ENCODE data around the gene RASGRP1. TPM values are rescaled to one million over a fixed set of nuclear protein-coding genes. Genes with fewer than 3 reads are reported as not detected.

Gene RASGRP1
- polyA plus RNA-seq, 1 donor (not counting 4 experiments of a cell fraction or from before 2014, with no cell fraction given): 0.28 TPM

DNA sequence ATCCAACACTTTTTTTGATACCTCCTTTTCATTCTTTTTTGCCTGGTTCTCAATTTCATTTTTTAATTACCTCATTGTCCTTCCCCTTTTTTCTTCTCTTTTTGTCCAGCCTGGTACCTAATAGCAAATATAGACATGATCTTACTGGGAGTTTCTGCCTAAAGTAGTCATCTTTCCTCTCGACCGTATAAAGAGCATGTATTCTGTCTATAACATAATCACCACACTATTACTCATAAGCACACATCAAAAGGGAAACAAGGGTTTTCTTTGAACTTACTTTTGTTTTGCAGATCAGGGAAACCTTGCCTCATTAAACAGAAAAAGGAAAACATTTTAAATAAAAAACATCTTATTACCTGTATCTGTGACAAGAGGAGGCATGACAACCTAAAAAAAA, 77.7 kb downstream of the RASGRP1 start:
- Histone ChIP-seq H2AFZ (ENCODE audit: control insufficient read depth, low read length) (no peak overlapping the region), H3K79me2 (ENCODE audit: control insufficient read depth, insufficient read depth, low read length) (no peaks in the 10 kb centered on the region), H3K36me3 (ENCODE audit: control insufficient read depth in 2 of 2, extremely low read depth in 1 of 2, insufficient read depth in 2 of 2, low read length in 2 of 2) (peaks cover 0 to 2% of the 10 kb centered on the region in 2 experiments), H3K4me3 (ENCODE audit: control insufficient read depth in 2 of 3, extremely low read depth in 1 of 3, insufficient read depth in 2 of 3, low read depth in 1 of 3, low read length in 3 of 3) (no peak overlapping the region), H4K20me1 (ENCODE audit: control insufficient read depth, extremely low read depth, insufficient read depth, low read length) (no peaks in the 10 kb centered on the region), H3K9me1 (ENCODE audit: control insufficient read depth, extremely low read depth, insufficient read depth, low read length) (no peaks in the 10 kb centered on the region), H3K4me1 (ENCODE audit: control insufficient read depth, extremely low read depth, insufficient read depth, low read length) (no peaks in the 10 kb centered on the region), H3K27ac (ENCODE audit: control insufficient read depth, insufficient read depth, low read length) (no peak overlapping the region), H3K4me2 (ENCODE audit: control insufficient read depth, extremely low read depth, insufficient read depth, low read depth, low read length) (no peak overlapping the region), H3K27me3 (ENCODE audit: control insufficient read depth, extremely low read depth, insufficient read depth, low read length) (no peaks in the 10 kb centered on the region), H3K9ac (ENCODE audit: control insufficient read depth, extremely low read depth, insufficient read depth, low read length) (no peak overlapping the region), H3K9me3 (ENCODE audit: control insufficient read depth, low read depth, low read length) (no peaks in the 10 kb centered on the region)
- dilution Hi-C loops (cut with MboI; ENCODE audit: extremely low pct_ligation_motif_present, low sequenced_read_pairs): no loop called here
- no peak for DNase-seq (ENCODE audit: low read depth, low spot score)
- no peak for FAIRE-seq
- no peak for TF ChIP-seq EZH2 (IDR thresholded peaks at IDR 0.05; ENCODE audit: low read length)
- TF ChIP-seq, protein P1, sequence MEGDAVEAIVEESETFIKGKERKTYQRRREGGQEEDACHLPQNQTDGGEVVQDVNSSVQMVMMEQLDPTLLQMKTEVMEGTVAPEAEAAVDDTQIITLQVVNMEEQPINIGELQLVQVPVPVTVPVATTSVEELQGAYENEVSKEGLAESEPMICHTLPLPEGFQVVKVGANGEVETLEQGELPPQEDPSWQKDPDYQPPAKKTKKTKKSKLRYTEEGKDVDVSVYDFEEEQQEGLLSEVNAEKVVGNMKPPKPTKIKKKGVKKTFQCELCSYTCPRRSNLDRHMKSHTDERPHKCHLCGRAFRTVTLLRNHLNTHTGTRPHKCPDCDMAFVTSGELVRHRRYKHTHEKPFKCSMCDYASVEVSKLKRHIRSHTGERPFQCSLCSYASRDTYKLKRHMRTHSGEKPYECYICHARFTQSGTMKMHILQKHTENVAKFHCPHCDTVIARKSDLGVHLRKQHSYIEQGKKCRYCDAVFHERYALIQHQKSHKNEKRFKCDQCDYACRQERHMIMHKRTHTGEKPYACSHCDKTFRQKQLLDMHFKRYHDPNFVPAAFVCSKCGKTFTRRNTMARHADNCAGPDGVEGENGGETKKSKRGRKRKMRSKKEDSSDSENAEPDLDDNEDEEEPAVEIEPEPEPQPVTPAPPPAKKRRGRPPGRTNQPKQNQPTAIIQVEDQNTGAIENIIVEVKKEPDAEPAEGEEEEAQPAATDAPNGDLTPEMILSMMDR (optimal IDR thresholded peaks at IDR 0.05 in 1 of 3, IDR thresholded peaks at IDR 0.05 in 1 of 3, conservative IDR thresholded peaks at IDR 0.05 in 1 of 3; ENCODE audit: extremely low read depth in 1 of 3, insufficient read depth in 2 of 3, low read length in 3 of 3): no peak

DNA sequence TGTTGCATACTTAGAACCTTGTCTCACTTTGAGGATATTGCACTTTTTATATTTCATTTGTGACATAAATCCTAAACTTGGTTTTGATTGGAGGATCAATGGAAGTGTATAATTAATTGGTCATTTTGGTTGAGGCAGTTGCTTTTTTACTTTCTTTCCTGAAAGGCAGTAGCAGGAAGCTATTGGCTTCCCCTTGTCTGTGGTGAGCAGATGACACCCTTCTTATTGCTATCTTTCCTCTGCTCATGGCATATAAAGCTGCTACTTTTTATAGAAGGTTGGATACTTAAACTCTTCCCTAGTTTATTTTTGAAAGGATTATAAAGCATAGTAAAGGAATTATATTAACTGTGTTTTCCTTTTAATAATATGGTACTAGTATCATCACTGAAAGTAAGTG, 82.0 kb downstream of the RASGRP1 start:
- Histone ChIP-seq H3K36me3 (ENCODE audit: control insufficient read depth in 2 of 2, extremely low read depth in 1 of 2, insufficient read depth in 2 of 2, low read length in 2 of 2) (peaks cover 0 to 2% of the 10 kb centered on the region in 2 experiments), H4K20me1 (ENCODE audit: control insufficient read depth, extremely low read depth, insufficient read depth, low read length) (no peaks in the 10 kb centered on the region), H3K9me1 (ENCODE audit: control insufficient read depth, extremely low read depth, insufficient read depth, low read length) (no peaks in the 10 kb centered on the region), H3K4me2 (ENCODE audit: control insufficient read depth, extremely low read depth, insufficient read depth, low read depth, low read length) (no peak overlapping the region), H3K79me2 (ENCODE audit: control insufficient read depth, insufficient read depth, low read length) (no peaks in the 10 kb centered on the region), H3K9ac (ENCODE audit: control insufficient read depth, extremely low read depth, insufficient read depth, low read length) (no peak overlapping the region), H3K4me3 (ENCODE audit: control insufficient read depth in 2 of 3, extremely low read depth in 1 of 3, insufficient read depth in 2 of 3, low read depth in 1 of 3, low read length in 3 of 3) (no peak overlapping the region), H2AFZ (ENCODE audit: control insufficient read depth, low read length) (no peak overlapping the region), H3K27me3 (ENCODE audit: control insufficient read depth, extremely low read depth, insufficient read depth, low read length) (no peaks in the 10 kb centered on the region), H3K4me1 (ENCODE audit: control insufficient read depth, extremely low read depth, insufficient read depth, low read length) (no peaks in the 10 kb centered on the region), H3K9me3 (ENCODE audit: control insufficient read depth, low read depth, low read length) (no peaks in the 10 kb centered on the region), H3K27ac (ENCODE audit: control insufficient read depth, insufficient read depth, low read length) (no peak overlapping the region)
- dilution Hi-C loops (cut with MboI; ENCODE audit: extremely low pct_ligation_motif_present, low sequenced_read_pairs): no loop called here
- FAIRE-seq: no peak
- no peak for TF ChIP-seq EZH2 (IDR thresholded peaks at IDR 0.05; ENCODE audit: low read length)
- TF ChIP-seq, protein P1 (optimal IDR thresholded peaks at IDR 0.05 in 1 of 3, IDR thresholded peaks at IDR 0.05 in 1 of 3, conservative IDR thresholded peaks at IDR 0.05 in 1 of 3; ENCODE audit: extremely low read depth in 1 of 3, insufficient read depth in 2 of 3, low read length in 3 of 3): no peak
- DNase-seq (ENCODE audit: low read depth, low spot score): no peak

All from keratinocyte (primary cell).